Psoas muscle (tissue), 8 donors: ENCODE data around the gene KCNMA1. TPM values are rescaled to one million over a fixed set of nuclear protein-coding genes. Genes with fewer than 3 reads are reported as not detected.

Experiments
- ATAC-seq, 4 donors: fragments of 200-7000 bp; cut with Tn5 transposase; one replicate each; pipeline ENCODE4 v1.9.1; 2020; ENCODE audit warnings: moderate library complexity in 3 of 4, mild to moderate bottlenecking in 2 of 4
- DNase-seq, 2 donors: peaks; one replicate each; pipeline ENCODE4 v3.0.0-alpha.2; 2020
- H3K27ac ChIP-seq: fragments of 200-600 bp; one replicate; pipeline ENCODE4 v1.8.0; 2022
- H3K27me3 ChIP-seq, 3 donors: fragments of 200-600 bp in 1 of 3; one replicate each; pipeline versions ENCODE4 v1.6.1 to v1.8.0; 2013 to 2022; ENCODE audit warnings: low read length in 2 of 3, mild to moderate bottlenecking in 2 of 3, moderate library complexity in 1 of 3; ENCODE audit not compliant: insufficient read depth in 3 of 3
- H3K36me3 ChIP-seq, 2 donors: fragments of 200-600 bp in 1 of 2; one replicate each; pipeline versions ENCODE4 v1.6.1 to v1.8.0; 2013 to 2022; ENCODE audit warnings: low read depth in 1 of 2, mild to moderate bottlenecking in 1 of 2, moderate library complexity in 1 of 2; ENCODE audit not compliant: insufficient read depth in 1 of 2
- H3K4me1 ChIP-seq: fragments of 200-600 bp; one replicate; pipeline ENCODE4 v1.8.0; 2022
- H3K4me3 ChIP-seq: fragments of 200-600 bp; one replicate; pipeline ENCODE4 v1.8.0; 2022; ENCODE audit warnings: mild to moderate bottlenecking
- H3K9me3 ChIP-seq: fragments of 200-600 bp; one replicate; pipeline ENCODE4 v1.8.0; 2022
- WGBS, 3 donors: extraction: QIAGEN DNeasy Blood & Tissue Kit; methylation state at CpG; one replicate each; pipeline versions ENCODE4 v1.1.6 to v1.1.7; 2013; 5-methylcytosine and 5-hydroxymethylcytosine counted together
- intact Hi-C, 2 donors: fragments of 100-400 bp; cut with DNase I; formaldehyde crosslinking; loops; one replicate each; pipeline versions ENCODE4 v1.11.0 to v1.14.2; 2022
- polyA plus RNA-seq, 3 donors: library from polyadenylated mRNA; stranded (reverse); fragments of 200-250 nt; gene quantifications; one replicate each; pipeline ENCODE4 v1.2.3, GENCODE V29; 2013
- total RNA-seq, 4 donors: library from RNA; stranded (reverse); fragmentation: NEBNext Ultra II Directional in 2 of 4; extraction: Animal tissue kit (Norgen Biotek cat#: 25700) in 2 of 4; gene quantifications; one replicate each; pipeline versions ENCODE4 v1.2.1 to v1.2.4, GENCODE V29; 2021 to 2023
- TF ChIP-seq, protein P1 (sequence below): fragments of 200-600 bp; IDR thresholded peaks from one replicate; pipeline ENCODE4 v1.8.0; 2022; ENCODE audit warnings: antibody characterized with exemption
- donor health status: healthy with polysubstance abuse.
- donor health status: DM: no; HTN: no; CAD: no; lungs with moderate emphysema.
- donor health status: Bipolar disorder and iron deficiency.
- donor health status: healthy.
- donor health status: DM: yes; HTN: yes; CAD: no.
- donor health status: DM: no; HTN: no; CAD: no.
- donor health status: DM: no; HTN: no; CAD: no.
- donor health status: DM: yes; HTN: yes; CAD: no.

KCNMA1 gene
- total and polyA plus RNA-seq, 7 donors, result 7.9 to 53.0 (median 41.9) TPM

GRCh38 chr10:76942628-76943416 lies 694.8 kb downstream of the KCNMA1 start:
- no peak overlapping the region for H3K27ac ChIP-seq
- intact Hi-C loops, result no loop called here

GRCh38 chr10:76939933-76940468 lies 697.6 kb downstream of the KCNMA1 start:
- ATAC-seq (no peak), DNase-seq (no peak)
- Histone ChIP-seq H3K36me3 (peaks cover 0 to 7% of the 10 kb centered on the region in 2 donors), H3K9me3 (no peaks in the 10 kb centered on the region), H3K27me3 (no peaks in the 10 kb centered on the region), H3K4me1 (no peaks in the 10 kb centered on the region), H3K4me3 (no peak overlapping the region), H3K27ac (no peak overlapping the region)
- intact Hi-C loops, result no loop called here
- 69 to 75% (median 73%) methylated on average over 2 of the region's 2 CpGs for WGBS, 3 donors
- TF ChIP-seq, protein P1, sequence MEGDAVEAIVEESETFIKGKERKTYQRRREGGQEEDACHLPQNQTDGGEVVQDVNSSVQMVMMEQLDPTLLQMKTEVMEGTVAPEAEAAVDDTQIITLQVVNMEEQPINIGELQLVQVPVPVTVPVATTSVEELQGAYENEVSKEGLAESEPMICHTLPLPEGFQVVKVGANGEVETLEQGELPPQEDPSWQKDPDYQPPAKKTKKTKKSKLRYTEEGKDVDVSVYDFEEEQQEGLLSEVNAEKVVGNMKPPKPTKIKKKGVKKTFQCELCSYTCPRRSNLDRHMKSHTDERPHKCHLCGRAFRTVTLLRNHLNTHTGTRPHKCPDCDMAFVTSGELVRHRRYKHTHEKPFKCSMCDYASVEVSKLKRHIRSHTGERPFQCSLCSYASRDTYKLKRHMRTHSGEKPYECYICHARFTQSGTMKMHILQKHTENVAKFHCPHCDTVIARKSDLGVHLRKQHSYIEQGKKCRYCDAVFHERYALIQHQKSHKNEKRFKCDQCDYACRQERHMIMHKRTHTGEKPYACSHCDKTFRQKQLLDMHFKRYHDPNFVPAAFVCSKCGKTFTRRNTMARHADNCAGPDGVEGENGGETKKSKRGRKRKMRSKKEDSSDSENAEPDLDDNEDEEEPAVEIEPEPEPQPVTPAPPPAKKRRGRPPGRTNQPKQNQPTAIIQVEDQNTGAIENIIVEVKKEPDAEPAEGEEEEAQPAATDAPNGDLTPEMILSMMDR, result no peak

More at GRCh38 chr10:76942628-76943416, 694.8 kb downstream of the KCNMA1 start:
- Histone ChIP-seq H3K4me1 (no peaks in the 10 kb centered on the region), H3K9me3 (no peaks in the 10 kb centered on the region), H3K4me3 (no peak overlapping the region), H3K27me3 (no peaks in the 10 kb centered on the region), H3K36me3 (peaks cover 0 to 7% of the 10 kb centered on the region in 2 donors)
- WGBS, 3 donors, result 66 to 71% (median 69%) methylated on average over 8 of the region's 8 CpGs
- ATAC-seq, result no peak
- TF ChIP-seq, protein P1, result no peak
- DNase-seq, result no peak

DNA sequence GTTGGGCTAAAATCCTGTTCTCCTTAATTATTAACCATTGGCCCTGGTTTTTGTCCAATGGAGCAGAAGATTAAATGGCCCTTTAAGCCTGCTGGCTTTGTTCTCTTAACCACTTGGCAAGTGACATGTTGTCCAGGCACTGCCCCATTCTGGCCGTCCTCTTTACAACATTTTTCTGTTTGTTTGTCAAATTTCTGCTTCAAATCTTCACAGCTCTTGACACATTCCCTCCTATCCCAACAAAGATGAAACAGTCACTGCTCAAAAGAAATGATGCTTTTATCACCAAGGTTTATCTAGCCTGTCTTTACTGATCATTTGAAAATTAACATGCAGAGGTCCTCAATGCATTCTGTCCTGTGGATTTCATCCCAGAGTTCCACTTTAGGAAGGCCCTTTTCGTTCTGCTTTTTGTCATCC lies 700.4 kb downstream of the KCNMA1 start:
- H3K4me3 ChIP-seq, result no peak overlapping the region
- no peaks in the 10 kb centered on the region for H3K36me3 ChIP-seq
- H3K4me1 ChIP-seq, result no peaks in the 10 kb centered on the region
- no peak overlapping the region for H3K27ac ChIP-seq
- TF ChIP-seq, protein P1, result no peak
- no peaks in the 10 kb centered on the region for H3K27me3 ChIP-seq
- H3K9me3 ChIP-seq, result no peaks in the 10 kb centered on the region
- ATAC-seq (no peak), DNase-seq (no peak)
- 38 to 53% (median 46%) methylated on average over 2 of the region's 2 CpGs for WGBS, 3 donors
- intact Hi-C loops, result no loop called here

GRCh38 chr10:76935941-76936613 lies 701.5 kb downstream of the KCNMA1 start:
- Histone ChIP-seq H3K36me3 (no peaks in the 10 kb centered on the region), H3K9me3 (no peaks in the 10 kb centered on the region), H3K4me3 (no peak overlapping the region), H3K4me1 (no peaks in the 10 kb centered on the region), H3K27ac (no peak overlapping the region), H3K27me3 (no peaks in the 10 kb centered on the region)
- TF ChIP-seq, protein P1, result no peak
- WGBS, 3 donors, result 57 to 61% (median 58%) methylated on average over 4 of the region's 4 CpGs
- intact Hi-C loops, result no loop called here
- ATAC-seq, result no peak
- DNase-seq, result no peak
